ENCODE measurements around the gene WIZ.
A peak's percentile ranks its signal among the peaks of the same experiment; 100 is the strongest.
"Not testable (repeated sequence)": the region's sequence is repeated elsewhere in the genome, so short reads cannot be mapped to it uniquely, and the experiment has no call there.

The WIZ gene

GRCh38 chr19:15449620-15450527 lies at the start of gene WIZ:
TSS of gene WIZ (minus strand) at chr19:15449956. CDS start at chr19:15448307, 1,649 bp downstream.
- DNase-seq = peak; percentile 88

- DNase-seq = no peak
Observed at GRCh38 chr19:15498910-15499309, 49.2 kb upstream of the WIZ start.

GRCh38 chr19:15498156-15498858 lies 48.6 kb upstream of the WIZ start:
- no peak for DNase-seq

GRCh38 chr19:15495151-15495550 lies 45.4 kb upstream of the WIZ start:
- no peak for DNase-seq

GRCh38 chr19:15488489-15489226 lies 38.9 kb upstream of the WIZ start:
- no peak for DNase-seq

GRCh38 chr19:15487038-15487437 lies 37.3 kb upstream of the WIZ start:
- no peak for DNase-seq

- DNase-seq = not testable (repeated sequence)
Observed at GRCh38 chr19:15485768-15486167, 36.0 kb upstream of the WIZ start.

GRCh38 chr19:15480996-15481395 lies 31.2 kb upstream of the WIZ start:
- not testable (repeated sequence) for DNase-seq

- no peak for DNase-seq
Observed at GRCh38 chr19:15479391-15480345, 29.9 kb upstream of the WIZ start, which contains the start of gene PGLYRP2. TSS of gene PGLYRP2 (minus strand) at chr19:15479501. CDS start at chr19:15479371, 130 bp downstream.

- DNase-seq = no peak
Observed at GRCh38 chr19:15476325-15476724, 26.6 kb upstream of the WIZ start.

- DNase-seq = no peak
Observed at GRCh38 chr19:15475611-15476010, 25.9 kb upstream of the WIZ start.

GRCh38 chr19:15475169-15475568 lies 25.4 kb upstream of the WIZ start:
- DNase-seq = no peak

- DNase-seq = not testable (repeated sequence)
Observed at GRCh38 chr19:15473821-15474220, 24.1 kb upstream of the WIZ start.

GRCh38 chr19:15471639-15472101 lies 21.9 kb upstream of the WIZ start:
- DNase-seq = no peak

- DNase-seq = peak; percentile 34
Observed at GRCh38 chr19:15469513-15470297, 19.9 kb upstream of the WIZ start.

GRCh38 chr19:15468675-15469512 lies 19.1 kb upstream of the WIZ start:
- no peak for DNase-seq

- DNase-seq = no peak
Observed at GRCh38 chr19:15467734-15468214, 18.0 kb upstream of the WIZ start.

GRCh38 chr19:15466851-15467733 lies 17.3 kb upstream of the WIZ start:
- peak; percentile 53 for DNase-seq
